Activated CD8-positive, alpha-beta memory T cell treated with anti-CD3 and anti-CD28 coated beads for 36 hours (primary cell): ENCODE data around the gene HOATZ. TPM values are rescaled to one million over a fixed set of nuclear protein-coding genes. Genes with fewer than 3 reads are reported as not detected.

Experiments used
- CTCF ChIA-PET: fragments of 350-600 bp; sonication (Branson Sonifier 250); formaldehyde crosslinking; loops from one replicate; lab custom pipeline; 2021; ENCODE audit warnings: antibody characterized with exemption; lab: Charles Lee
- POLR2A ChIA-PET: fragments of 350-600 bp; sonication (Branson Sonifier 250); formaldehyde crosslinking; loops from one replicate; lab custom pipeline; 2021; ENCODE audit warnings: antibody characterized with exemption; lab: Charles Lee
- total RNA-seq, 2 experiments: library from RNA; stranded (reverse); gene quantifications; one replicate each; pipeline ENCODE4 v1.2.3, GENCODE V29; 2021

HOATZ gene
- total RNA-seq, 2 experiments from 2014 or later = not detected

DNA sequence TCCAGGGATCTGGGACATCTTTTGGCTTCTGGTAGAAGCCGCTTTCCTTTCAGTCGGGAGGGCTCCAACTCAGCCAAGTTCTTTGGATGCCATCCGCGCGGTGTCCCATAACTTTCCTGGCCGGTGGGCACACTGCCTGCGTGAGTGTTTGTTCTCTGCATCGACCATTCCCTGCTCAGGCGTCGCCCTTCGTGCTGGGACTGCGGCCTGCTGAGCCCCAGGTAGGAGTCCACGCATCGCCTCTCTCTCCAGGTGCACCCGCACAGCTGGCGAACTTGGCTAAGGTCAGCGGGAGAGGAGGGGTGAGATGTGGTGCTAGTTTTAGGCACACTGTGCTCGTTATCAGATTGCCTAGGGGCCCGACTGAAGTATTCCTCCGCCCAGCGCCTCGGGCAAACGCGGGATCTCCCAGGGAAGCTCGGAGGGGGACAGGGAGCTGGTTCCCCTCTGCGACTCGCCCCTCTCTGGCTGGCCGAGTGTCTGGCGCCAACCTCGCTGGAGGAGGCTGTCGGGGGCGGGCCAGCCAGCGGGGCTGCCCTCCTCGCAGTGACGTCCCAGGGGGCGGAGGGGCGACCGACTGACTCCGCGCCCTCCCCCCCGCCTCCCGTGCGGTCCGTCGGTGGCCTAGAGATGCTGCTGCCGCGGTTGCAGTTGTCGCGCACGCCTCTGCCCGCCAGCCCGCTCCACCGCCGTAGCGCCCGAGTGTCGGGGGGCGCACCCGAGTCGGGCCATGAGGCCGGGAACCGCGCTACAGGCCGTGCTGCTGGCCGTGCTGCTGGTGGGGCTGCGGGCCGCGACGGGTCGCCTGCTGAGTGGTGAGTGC, 25.7 kb downstream of the HOATZ start, which contains the start of gene LAYN:
Gene LAYN (plus strand): TSS at position 607 of the 823 bp plus-strand sequence. CDS start 124 bp downstream, at position 731.
- CTCF ChIA-PET = no interaction called here

DNA sequence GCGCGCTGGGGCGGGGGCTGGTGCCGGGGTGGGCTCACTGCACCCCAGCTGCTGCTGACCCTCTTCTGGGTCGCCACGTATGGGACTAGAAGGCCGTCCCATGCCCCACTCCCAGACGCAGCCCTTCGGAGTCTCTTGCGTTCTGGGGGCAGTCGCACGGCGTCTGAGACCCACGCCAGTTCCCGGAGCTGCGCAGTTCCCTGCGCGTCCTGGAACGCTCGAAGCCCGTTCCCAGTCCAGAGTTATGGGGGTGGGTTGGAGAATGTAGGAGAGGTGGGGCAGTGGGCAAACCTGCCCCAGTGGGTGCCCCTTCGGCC, 26.3 kb downstream of the HOATZ start:
- ChIA-PET POLR2A (no interaction called here), CTCF (interaction anchor here (1.1 kb wide), 1 partner anchor 10 kb away, joined by 3 read pairs; no protein-coding TSS in a partner anchor)

More for the DNA sequence above, 25.7 kb downstream of the HOATZ start, which contains the start of gene LAYN:
- POLR2A ChIA-PET = interaction anchor here (0.7 kb wide), 1 partner anchor 26 kb away, joined by 4 read pairs; no protein-coding TSS in a partner anchor

- POLR2A ChIA-PET = no interaction called here
- CTCF ChIA-PET = interaction anchor here (0.9 to 1.1 kb wide), 2 partner anchors 11 to 63 kb away, joined by 3 read pairs; no protein-coding TSS in a partner anchor
Measured at GRCh38 chr11:111541254-111542061, 26.9 kb downstream of the HOATZ start.

DNA sequence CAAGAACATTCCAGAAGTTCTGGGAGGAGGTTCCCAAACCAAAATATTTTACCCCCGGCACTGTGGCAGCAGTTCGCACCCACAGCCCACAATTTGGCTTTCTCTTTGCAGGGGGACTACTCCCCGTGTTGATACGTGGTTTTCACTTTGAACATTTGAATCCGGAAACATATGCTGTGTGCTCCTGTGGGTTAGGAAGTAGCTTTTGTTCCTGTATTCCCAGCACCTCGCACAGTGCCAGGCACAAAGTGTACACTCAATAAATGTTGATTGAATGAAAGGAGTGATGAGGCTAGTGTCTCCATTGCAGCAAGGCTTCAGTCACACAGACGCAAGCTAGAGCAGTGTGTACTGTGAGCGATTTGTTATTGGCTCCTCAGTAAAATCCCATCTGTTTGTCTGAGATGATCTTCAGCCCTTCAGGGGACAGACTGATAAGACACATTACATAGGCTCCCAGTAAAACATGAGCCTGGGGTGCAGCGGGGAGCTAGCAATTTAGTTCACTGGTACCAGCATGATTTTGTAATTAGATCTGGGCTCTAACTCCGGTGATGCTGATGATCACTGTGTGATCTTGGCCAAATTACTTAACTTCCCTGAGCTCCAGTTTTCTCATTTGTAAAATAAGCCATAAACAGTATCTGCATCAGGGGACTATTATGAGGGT, 28.2 kb downstream of the HOATZ start:
- CTCF ChIA-PET = no interaction called here
- POLR2A ChIA-PET = no interaction called here

DNA sequence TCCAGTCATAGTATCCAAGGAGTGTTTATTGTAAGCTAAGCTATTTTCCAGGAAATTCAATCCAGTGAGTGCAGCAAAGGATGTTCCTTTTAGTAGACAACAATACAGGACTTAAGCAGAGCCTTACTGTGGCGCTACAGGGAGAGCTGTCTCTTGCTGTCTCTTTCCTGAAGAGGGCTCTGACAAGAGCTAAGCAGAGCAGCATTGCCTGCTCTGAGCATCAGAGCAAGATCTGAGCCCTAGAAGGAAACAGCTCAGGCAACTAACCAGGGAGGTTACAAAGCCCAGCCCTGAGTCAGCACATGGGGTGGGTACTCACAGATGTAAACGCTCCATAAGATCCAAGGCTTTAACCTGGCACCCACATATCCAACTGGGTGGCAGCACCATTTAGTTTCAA, 33.9 kb downstream of the HOATZ start:
- ChIA-PET POLR2A (no interaction called here), CTCF (no interaction called here)

DNA sequence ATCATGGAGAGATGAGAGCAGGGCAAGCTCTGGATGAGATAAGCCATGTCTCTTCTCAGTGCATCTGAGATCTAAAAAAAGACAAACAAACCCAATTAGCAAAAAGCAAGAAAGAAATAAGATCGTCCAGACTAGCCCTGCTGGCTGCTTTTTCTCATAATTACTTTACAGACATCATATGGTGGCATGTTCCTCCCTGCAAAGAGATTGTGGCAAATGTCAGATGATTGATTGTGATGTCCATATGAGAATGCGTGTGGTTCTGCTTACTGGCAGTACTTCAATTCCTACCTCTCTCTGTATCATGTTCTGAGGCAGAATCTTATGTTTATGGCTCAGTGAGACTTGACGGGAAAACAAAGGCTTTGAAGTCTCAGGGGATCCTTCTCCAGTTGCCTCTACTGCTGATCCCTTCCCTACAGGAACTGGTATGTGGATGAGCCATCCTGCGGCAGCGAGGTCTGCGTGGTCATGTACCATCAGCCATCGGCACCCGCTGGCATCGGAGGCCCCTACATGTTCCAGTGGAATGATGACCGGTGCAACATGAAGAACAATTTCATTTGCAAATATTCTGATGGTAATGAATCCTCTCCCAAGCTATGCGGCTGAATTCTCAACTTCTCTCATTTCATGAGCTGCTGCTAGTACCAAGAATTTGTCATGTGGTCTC, 34.8 kb downstream of the HOATZ start:
- CTCF ChIA-PET = no interaction called here
- POLR2A ChIA-PET = no interaction called here

- ChIA-PET CTCF (no interaction called here), POLR2A (no interaction called here)
Measured at GRCh38 chr11:111549869-111550203, 35.3 kb downstream of the HOATZ start.

DNA sequence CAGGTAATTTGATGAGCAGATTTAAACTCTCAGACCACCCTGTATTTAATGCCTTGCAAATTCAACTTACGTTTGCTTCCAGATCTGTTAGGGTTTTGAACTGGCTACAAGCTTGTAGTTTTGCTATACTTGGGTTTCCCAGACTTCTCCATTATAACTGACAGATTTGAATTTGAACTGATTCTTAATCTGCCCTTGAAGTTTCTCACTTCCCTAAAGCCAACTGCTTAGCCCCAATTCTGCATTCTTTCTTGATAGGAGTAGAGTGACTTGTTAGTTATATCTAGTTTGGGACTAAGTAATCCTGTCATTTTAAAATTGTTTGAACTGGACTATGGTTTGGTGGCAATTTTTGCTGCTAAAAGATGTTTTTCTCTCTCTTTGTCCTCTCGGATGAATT, 35.7 kb downstream of the HOATZ start:
- POLR2A ChIA-PET = no interaction called here
- CTCF ChIA-PET = no interaction called here

DNA sequence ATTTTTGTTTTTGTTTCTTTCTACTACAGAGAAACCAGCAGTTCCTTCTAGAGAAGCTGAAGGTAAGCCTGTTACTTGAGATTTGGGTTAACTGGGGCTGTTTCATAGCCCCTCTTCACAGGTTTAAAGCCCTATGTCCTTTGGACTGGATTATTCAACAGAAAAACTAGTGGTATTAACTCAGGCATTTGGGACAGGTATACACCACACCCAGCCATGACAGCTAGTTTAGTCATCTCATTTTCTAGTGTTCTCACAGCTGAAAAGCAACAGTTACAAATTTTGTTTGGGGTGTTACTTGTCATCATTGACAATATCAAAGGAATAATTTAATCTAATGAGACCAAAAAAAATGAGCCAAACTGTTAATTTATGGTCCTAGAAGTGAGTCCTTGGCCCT, 40.0 kb downstream of the HOATZ start:
- ChIA-PET CTCF (no interaction called here), POLR2A (no interaction called here)

- ChIA-PET POLR2A (no interaction called here), CTCF (no interaction called here)
Measured at GRCh38 chr11:111555255-111555654, 40.7 kb downstream of the HOATZ start.

- ChIA-PET CTCF (no interaction called here), POLR2A (no interaction called here)
Measured at GRCh38 chr11:111557425-111558111, 43.0 kb downstream of the HOATZ start.

DNA sequence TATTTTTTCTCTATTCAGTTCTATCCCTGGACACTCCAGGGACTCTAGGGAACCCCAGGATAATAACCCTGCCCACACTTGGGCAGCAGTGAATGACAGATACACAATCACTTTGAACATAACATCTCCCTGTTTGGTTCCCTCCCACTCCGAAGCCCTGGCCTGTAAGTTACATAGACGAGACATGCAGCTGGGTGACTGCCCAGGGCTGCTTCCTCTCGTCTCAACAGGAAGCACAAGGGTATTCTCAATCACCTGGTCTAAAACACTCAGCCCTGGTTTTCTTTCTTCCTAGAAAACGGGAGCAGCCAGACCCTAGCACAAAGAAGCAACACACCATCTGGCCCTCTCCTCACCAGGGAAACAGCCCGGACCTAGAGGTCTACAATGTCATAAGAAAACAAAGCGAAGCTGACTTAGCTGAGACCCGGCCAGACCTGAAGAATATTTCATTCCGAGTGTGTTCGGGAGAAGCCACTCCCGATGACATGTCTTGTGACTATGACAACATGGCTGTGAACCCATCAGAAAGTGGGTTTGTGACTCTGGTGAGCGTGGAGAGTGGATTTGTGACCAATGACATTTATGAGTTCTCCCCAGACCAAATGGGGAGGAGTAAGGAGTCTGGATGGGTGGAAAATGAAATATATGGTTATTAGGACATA, 45.4 kb downstream of the HOATZ start:
- ChIA-PET CTCF (no interaction called here), POLR2A (no interaction called here)

GRCh38 chr11:111560800-111561199, 46.2 kb downstream of the HOATZ start:
- CTCF ChIA-PET = interaction anchor here (0.7 kb wide), 1 partner anchor 10 kb away, joined by 4 read pairs; no protein-coding TSS in a partner anchor

DNA sequence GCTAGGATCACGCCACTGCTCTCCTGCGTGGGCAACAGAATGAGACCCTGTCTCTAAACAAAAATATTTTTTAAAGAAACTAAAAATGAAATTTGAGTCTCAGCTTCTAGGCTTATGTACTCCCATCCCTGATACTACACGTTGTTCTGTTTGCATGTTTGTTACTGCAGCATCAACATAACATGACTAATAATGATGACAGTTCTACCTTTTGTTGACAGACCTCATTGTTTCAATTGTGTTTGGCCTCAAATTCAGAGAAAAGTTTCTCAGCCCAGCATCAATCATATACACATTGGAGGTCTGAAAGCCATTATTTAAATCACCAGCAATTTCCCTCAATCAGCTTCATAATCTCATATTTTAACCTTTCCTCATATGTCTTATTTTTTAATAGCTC, 46.7 kb downstream of the HOATZ start:
- ChIA-PET POLR2A (no interaction called here), CTCF (interaction anchor here (0.7 kb wide), 1 partner anchor 9 kb away, joined by 4 read pairs; no protein-coding TSS in a partner anchor)

More at GRCh38 chr11:111560800-111561199, 46.2 kb downstream of the HOATZ start:
- POLR2A ChIA-PET = no interaction called here

- ChIA-PET POLR2A (no interaction called here), CTCF (interaction anchor here (0.7 kb wide), 1 partner anchor 9 kb away, joined by 4 read pairs; no protein-coding TSS in a partner anchor)
Measured at GRCh38 chr11:111561791-111562325, 47.3 kb downstream of the HOATZ start.

DNA sequence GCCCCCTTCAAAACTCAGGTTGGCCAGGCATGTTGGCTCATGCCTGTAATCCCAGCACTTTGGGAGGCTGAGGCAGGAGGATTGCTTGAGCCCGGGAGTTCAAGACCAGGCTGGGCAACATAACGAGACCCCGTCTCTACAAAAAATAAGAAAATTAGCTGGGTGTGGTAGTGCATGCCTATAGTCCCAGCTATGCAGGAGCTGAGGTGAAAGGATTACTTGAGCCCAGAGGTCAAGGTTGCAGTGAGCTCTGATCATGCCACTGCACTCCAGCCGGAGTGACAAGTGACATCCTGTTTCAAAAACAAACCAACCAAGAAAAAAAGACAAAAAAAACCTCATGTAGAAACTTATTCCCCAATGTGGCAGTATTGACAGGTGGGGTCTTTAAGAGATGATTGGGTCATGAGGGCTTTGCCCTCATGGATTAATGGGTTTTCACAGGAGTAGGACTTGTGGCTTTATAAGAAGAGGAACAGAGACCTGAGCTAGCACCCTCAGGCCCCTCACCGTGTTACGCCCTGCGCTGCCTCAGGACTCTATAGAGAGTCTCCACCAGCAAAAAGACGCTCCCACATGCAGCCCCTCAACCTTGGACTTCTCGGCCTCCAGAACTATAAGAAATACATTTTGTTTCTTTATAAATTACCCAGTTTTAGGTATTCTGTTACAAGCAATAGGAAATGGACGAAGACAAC, 48.3 kb downstream of the HOATZ start:
- CTCF ChIA-PET = interaction anchor here (1.0 kb wide), 1 partner anchor 214 kb away, joined by 3 read pairs; no protein-coding TSS in a partner anchor
- POLR2A ChIA-PET = interaction anchor here (0.6 kb wide), 1 partner anchor 151 kb away, joined by 3 read pairs; no protein-coding TSS in a partner anchor

GRCh38 chr11:111565114-111565720, 50.6 kb downstream of the HOATZ start:
- POLR2A ChIA-PET = no interaction called here
- CTCF ChIA-PET = interaction anchor here (0.7 to 1.3 kb wide), 3 partner anchors 14 to 124 kb away, joined by 3 read pairs; no protein-coding TSS in a partner anchor
